GM12892 (cell line): ENCODE measurements around the gene DCP1B.

Experiments used
- POLR2A ChIP-seq: IDR thresholded peaks from 2 replicates; pipeline ENCODE4 v1.6.1; 2011; ENCODE audit warnings: low read depth, low read length, control low read depth
- POLR2AphosphoS5 ChIP-seq: IDR thresholded peaks from 2 replicates; pipeline ENCODE4 v1.6.1; 2011; ENCODE audit warnings: low read depth, low read length, control low read depth

DNA sequence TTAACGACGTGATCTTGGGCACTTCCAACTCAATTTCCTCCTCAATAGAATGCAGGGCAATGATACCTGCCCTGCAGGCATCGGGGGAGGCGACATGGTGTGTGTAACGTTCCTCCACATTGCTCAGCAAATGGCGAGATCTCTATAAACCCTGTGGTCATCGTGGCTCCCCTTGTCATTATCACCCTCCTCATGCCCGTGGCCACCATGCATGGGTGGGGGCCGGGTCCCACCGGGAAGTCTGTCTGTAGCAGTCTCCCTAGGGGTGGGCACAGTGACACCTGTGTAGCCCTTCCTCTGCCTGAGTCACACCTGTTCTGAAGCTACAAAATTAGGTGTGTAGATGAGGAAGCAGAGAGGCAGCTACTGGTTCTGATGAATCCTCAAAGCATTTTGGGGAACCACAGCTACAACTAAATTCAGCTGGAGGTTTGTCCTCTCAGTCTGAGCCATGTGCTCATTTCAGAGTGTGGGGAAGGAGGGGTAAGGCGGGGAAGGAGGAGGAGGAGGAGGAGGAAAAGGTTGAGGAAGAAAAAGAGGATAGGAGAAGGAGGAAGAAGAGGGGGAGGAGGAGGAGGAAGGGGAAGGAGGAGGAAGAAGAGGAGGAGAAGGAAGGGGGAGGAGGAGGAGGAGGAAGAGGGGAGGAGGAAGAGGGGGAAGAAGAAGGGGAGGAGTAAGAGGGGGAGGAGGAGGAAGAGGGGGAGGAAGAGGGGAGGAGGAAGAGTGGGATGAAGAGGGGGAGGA is 74.8 kb downstream of the DCP1B start:
- TF ChIP-seq POLR2A (no peak), POLR2AphosphoS5 (no peak)
